Stimulated activated CD8-positive, alpha-beta memory T cell treated with anti-CD3 and anti-CD28 coated beads, Interleukin-15, amount 100 ng/mL, for 24 hours (primary cell): ENCODE results near the gene FLRT2.

Experiments
- DNase-seq: peaks from one replicate; pipeline ENCODE4 v3.0.0-alpha.2; 2020; ENCODE audit warnings: low read depth

FLRT2 gene

DNA sequence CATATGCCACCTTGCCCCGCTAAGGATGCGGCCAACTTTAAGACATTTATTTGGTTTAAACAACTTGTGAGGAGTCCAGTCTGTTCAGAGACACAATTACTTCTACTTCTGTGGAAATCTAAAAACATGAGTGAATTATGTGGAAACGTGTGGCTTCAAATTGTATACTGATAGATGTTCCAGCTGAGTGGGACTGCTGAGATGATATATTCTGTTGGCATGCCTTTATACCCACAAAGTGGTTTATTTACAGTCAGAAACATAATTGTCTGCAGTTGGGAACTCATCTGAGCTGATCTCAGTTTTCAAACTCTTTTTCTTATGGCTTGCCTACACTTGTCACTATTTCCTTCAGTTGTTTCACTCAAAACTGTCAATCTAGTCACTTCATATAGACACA lies 67.8 kb downstream of the FLRT2 start:
- no peak for DNase-seq

DNA sequence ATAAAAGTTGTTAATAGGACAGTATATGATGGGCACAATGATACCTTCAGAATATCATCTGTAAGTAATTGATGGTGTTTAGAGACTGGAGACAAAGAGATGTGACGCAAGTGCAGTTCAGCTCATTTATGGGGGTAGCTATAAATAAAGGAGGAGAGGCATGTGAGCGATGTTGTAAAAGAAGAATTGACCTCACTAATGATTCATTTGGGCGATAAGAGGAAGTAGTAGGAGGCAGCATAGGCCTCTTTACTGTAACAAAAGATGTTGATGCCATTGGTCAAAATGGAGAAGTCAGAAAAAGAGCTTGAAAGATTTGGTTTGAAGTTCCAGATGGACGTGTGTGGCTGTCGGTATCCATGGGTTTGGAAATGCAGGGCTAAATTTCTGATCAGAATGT lies 70.0 kb downstream of the FLRT2 start:
- no peak for DNase-seq

DNA sequence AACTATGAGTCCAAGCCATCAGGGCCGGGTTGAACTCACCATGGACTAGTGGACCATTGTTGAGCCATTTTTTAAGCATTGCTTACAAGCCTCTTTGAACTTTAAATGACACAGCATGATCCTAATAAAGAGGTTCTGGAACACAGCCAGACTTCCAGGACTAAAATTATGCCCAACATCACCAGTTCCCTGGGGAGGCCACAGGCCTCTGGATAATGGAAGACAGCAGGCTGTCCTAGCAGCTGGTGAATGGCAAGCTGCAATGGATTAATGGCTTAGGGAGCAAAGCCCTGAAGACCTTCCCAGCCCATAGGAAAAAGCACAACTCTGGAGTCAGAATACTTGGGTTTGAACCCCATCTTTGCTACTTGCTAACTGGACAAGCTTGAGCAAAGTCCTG lies 71.3 kb downstream of the FLRT2 start:
- DNase-seq, result no peak

DNA sequence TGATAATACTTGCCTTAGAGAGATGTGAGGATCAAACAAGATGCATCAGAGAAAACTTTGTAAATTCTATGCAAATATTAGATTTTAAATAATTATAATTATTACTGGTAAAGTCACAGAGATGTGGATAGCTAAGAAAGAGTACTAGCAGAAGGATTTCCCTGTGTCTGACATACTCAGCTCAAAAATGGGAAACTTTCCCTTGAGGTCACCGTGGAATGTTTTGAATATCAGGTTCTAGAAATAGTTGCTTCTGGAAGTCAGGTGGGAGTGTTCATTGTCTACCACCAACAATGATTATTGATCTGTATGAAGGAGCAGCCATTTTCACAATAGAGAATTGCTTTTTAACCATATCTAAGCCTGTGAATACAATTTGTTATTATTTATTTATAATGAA lies 71.7 kb downstream of the FLRT2 start:
- no peak for DNase-seq

DNA sequence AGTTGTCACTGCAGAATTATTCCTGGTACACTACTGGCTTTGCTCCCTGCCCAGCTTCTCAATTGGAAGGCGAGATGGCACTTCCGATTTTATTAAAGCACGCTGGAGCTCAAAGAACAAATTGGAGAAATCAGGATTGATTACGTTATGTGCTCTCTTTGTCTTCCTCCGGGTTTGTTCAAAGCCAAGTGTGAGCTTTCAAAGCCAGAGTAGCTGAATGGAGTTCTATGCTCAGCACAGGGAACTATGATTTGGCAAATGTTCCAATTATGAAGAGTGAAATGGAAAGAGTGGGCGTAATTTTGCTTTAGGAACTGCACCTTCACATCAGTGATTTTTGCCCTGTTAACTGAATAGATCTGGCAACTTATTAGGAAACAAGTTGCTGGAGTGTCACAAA lies 72.4 kb downstream of the FLRT2 start:
- no peak for DNase-seq

DNA sequence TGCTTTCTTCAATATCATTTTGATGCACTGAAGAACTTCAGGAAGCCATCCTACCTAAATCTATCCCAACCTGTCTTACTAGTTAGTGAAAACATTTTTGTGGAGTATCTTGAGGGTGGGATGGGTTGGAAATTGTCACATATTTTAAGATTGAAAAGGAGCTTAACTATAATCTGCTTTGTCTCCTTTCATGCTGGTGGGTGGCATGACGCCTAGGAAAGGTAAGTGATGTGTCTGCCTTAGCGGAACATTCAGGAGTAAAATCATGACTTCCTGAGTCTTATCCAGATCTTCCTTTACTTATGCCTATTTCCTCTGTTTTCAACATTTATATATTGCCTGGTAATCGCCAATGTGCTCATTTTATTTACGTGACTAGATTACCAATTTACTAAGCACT lies 74.1 kb downstream of the FLRT2 start:
- no peak for DNase-seq

DNA sequence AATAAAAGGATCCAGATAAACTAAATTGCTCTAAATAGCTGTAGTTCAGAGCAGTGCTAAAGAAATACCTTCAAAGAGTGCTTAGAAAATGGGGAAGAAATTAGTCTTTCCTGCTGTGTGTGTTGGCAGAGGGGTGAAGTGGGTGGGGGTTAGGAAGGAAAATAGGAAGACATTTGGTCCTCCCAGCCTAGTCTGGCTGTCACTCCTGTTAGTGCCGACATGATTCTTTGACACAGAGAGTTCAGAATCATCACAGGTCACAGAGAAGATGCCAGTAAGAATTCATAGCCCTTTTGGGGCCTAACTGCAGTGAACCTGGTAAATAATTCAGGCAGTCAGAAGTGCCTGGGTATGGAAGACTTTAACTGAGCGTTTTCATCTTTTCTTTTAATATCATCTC lies 74.8 kb downstream of the FLRT2 start:
- DNase-seq, result no peak

DNA sequence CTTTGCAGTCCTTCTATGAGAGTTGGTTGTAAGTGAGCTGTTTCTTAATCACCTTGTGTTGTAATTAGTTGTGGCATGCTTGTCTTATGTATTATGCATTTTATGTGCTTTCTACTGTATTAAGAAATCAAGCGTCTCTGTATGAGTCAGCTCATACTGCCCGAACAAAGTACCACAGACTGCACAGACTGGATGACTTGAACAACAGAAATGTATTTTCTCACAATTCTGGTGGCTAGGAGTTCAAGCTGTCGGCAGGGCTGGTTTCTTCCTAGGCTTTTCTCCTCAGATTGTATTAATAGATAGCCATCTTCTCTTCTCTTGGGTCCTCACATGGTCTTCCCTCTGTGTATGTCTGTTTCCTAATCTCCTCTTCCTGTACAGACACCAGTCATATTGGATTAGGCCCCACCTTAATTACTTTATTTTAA lies 77.7 kb downstream of the FLRT2 start:
- no peak for DNase-seq

DNA sequence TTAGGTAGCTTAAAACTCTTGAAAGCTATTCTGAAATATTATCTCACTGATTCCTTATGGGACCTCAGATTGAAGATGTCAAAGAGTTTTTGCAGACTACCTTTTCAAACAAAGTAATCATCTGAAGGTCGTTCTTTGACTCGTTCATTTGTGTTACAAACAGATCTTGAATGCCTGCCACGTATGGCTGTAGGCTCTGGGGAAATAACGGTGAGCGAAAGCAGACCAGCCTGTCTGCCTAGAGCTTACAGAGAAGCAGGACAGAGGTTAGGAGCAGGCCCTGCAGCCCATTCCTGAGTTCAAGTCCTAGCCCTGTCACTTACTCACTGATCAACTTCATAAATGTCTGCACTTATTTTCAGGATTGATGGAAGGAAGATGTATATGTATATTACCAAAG lies 83.6 kb downstream of the FLRT2 start:
- no peak for DNase-seq

DNA sequence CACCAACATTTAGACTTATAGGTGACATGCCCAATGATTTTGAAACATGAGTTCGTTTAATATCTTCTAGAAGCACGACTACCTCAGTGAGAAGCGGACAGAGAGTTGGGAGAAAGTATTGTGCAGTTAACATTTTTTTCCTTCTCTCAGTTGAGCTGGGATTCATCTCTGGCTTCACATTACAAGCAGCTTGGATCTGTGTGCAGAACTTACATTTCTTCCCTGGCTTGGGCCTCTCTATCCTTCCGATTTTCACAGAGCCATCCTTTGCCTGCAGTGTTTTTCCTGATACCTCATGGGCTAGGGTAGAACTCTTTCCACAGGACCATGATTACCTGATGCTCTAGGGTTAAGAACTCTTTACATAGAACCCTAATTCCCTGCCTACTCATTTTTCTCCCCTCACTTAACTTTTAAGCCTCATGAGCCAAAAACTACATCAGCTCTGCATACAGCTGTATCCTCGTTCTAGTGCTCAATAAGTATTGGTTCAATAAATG lies 86.5 kb downstream of the FLRT2 start:
- no peak for DNase-seq

DNA sequence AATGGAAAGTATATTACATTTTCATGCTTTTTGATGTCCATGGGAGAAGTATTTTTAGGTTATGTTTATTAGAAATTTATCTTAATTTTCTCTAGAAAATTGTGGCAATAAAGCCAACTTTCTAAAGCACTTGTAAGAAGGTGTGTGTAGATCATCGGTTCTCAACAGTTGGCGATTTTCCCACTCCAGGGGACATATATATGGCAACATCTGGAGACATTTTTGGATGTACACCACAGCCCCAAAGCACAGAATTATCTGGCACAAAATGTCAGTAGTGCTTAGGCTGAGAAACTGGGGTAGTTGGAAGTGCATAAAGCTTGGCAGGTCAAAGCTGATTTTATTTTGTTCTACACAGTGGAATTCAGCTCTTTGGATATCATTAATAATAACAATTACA lies 86.9 kb downstream of the FLRT2 start:
- no peak for DNase-seq

DNA sequence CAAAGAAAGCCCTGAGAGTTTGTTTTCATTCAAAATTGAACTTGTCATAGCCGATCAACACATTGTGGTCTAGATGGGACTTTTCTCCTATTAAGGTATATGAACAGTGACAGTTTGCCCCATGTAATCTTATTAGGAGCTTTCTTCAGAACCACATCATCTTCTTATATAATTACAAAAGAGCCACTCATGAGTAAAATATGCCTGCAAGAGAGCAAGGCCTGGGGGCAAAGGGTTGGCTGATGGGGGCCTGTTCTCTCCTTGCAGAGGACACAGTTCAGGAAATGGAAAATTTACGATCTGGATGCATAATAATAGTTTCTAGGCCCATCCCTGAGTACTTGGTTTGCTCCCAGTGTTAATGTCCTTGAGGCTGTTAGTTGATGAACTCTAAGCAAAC lies 87.8 kb downstream of the FLRT2 start:
- DNase-seq, result no peak

DNA sequence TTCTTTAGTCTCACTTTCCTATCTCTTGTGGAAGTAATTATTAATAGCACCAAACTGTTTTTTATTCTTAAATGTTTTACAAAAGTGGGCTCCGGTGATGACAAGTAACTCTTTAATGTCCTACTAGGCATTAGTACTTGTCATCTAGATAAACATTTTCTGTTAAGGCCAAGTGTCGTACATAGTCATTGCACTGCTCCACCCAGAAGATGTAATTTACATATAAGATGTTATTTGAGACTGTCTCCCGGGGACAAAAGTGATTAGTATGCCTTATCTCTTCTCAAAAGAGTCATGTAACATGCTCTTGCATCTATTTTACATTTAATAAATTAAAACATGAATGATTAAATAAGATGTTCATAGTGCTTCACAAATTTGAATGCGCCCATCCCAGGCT lies 88.4 kb downstream of the FLRT2 start:
- no peak for DNase-seq

DNA sequence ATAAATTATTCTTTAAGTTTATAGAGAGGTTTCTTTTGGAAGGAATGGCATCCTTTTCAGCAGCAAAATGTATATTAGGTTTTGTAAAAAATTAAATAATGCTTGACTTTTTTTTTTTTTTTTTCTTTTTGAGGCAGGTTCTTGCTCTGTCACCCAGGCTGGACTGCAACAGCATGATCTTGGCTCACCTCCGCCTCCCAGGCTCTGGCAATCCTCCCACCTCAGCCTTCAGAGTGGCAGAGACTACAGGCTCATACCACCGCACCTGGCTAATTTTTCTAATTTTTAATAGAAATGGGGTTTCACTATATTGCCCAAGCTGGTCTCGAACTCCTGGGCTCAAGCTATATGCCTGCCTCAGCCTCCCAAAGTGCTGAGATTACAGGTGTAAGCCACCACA lies 89.0 kb downstream of the FLRT2 start:
- DNase-seq, result no peak

DNA sequence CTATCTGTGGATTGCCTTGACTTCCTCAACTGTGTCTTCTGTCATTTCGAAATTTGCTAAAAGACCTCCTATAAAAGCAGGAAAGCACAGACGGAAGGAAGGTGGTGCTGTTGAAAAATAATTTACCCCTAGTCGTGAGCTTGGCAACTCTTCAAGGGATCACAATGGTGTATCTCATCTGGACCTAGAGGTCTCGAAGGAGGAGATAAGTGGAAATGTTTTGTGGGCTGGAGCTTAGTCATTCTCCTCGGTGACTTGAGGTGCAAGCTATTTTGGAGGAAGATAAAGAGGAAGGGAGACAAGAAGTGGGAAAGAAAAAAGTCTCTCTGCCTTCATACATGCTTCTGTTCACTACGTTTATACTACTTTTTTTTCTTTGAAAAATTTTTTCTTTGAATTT lies 89.9 kb downstream of the FLRT2 start:
- no peak for DNase-seq

DNA sequence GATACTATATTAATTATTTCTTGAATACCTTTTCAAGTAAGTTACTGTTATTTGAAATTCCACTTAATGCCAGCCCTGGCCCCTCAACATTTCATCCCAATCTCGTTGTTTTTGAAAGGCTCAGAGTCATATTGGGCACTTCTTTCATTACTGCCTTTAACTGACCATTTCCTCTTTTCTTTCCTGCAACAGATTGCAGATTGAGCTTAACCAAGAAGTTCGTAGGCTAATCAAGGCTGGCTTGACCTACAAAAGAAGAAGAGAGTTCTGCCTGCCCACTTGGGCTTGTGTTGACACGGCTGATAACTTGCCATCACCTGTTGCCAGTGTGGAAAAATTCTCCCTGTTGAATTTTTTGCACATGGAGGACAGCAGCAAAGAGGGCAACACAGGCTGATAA lies 91.0 kb downstream of the FLRT2 start:
- DNase-seq, result no peak

DNA sequence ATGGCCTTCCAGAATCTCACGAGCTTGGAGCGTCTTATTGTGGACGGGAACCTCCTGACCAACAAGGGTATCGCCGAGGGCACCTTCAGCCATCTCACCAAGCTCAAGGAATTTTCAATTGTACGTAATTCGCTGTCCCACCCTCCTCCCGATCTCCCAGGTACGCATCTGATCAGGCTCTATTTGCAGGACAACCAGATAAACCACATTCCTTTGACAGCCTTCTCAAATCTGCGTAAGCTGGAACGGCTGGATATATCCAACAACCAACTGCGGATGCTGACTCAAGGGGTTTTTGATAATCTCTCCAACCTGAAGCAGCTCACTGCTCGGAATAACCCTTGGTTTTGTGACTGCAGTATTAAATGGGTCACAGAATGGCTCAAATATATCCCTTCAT lies 92.2 kb downstream of the FLRT2 start:
- DNase-seq, result no peak

DNA sequence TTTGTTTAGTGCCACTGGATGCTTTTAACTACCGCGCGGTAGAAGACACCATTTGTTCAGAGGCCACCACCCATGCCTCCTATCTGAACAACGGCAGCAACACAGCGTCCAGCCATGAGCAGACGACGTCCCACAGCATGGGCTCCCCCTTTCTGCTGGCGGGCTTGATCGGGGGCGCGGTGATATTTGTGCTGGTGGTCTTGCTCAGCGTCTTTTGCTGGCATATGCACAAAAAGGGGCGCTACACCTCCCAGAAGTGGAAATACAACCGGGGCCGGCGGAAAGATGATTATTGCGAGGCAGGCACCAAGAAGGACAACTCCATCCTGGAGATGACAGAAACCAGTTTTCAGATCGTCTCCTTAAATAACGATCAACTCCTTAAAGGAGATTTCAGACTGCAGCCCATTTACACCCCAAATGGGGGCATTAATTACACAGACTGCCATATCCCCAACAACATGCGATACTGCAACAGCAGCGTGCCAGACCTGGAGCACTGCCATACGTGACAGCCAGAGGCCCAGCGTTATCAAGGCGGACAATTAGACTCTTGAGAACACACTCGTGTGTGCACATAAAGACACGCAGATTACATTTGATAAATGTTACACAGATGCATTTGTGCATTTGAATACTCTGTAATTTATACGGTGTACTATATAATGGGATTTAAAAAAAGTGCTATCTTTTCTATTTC lies 93.2 kb downstream of the FLRT2 start:
- DNase-seq, result no peak

DNA sequence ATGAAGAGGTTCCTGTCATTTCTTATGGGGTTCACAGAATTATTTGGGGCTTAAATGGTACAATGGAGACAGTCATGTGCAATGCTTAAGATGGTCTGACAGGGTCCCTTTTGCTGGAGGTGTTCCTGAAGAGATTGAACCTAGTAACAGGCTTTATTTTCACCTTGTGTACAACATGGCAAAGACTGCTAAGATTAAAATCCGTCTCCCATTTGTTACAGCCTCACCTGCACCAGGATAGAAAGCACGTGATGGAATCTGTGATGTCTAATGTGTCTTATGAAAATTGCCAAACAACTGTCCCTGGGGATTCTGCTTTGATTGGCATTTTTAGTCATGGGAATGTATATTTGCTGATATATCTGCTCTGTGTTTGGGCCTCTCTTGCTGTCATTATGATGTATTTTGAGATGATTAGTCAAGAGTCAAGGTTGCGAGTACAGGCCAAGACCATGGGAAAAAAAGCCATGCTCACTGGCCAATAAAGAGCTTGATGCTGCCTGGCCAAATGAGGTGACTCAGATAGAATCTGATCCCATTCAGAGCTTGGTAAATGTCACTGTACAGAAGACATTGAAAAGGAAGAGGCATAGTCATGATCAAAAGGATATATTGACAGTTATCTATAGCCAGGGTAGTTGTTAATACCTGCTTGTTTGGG lies 96.1 kb downstream of the FLRT2 start:
- no peak for DNase-seq

DNA sequence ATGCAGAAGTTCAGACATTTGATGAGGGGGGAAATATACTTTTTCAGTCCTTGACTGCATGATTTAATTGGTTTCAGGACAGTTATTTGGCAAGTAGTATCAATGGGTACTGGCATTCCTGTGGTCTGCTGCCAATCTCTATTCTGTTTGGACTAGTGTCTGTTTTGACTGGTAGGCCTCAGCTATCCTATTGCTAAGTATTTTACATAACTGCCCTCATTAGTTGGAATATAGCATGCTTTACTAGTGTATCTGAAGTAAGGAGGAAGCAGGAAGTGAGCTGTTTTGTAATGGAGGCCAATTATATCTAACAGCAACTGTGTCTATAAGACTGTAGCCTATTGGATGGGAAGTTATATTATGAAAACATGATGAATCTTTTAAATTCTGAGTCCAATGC lies 104.3 kb downstream of the FLRT2 start:
- no peak for DNase-seq

DNA sequence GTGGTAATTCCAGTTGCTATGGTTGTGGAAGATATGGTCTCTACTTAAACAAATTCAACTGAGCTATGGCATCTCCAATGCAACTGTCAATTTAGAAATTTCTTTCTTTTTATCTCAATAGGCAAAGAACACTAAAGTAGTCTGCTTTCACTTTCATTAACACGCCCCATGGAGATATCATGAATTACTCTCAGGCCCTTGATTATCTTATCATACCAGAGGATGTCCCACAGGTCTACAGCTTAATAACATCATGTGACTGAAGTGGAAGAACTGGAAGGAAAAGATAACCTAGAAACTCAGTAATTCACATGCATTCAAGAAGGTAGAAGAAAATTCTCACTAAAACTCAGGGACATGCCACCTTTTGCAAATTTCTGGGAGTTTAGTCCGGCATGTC lies 114.3 kb downstream of the FLRT2 start:
- DNase-seq, result no peak

DNA sequence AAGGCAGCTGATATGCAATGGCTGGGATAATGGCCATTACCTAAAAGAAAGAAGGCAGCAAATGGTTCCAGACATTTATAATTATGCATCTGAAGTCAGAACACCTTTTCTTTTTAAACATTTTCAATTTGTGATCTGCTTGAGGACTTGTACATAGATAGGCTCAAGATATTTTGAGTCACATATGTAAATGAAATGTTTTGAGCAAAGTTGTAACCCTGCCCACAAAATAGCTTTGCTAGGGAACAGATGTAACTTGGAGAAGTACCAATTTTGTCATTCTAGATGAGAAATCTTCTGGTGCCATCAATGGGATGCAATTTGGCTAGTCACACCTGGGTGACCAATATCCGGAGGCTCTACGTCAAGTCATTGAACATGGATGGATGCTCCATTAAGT lies 123.1 kb downstream of the FLRT2 start:
- no peak for DNase-seq

DNA sequence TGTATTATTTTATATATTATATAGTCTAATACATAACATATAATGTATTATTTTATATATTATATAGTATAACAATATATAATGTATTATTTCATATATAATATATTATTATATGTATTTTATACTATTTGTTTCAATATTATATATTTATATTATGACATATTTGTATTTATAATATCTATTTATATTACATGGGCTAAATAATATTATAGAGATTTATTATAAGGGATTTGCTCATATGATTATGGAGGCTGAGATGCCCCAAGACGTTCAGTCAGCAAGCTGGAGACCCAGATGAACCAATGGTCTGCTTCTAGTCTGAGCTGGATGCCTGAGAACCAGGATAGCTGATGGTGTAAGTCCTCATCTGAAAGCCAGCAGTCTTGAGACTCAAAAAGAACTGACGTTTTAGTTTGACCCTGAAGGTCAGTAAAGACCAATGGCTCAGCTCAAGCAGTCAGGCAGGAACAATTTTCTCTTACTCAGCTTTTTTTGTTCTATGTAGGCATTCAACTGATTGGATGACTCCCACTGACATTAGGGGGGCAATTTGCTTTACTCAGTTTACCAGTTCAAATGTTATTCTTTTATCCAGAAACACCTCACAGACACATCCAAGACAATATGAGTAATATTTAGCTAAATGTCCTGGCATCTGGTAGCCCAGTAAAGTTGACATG lies 130.4 kb downstream of the FLRT2 start:
- no peak for DNase-seq
